Loucy (cell line): Measurements from ENCODE around the gene C8A.

ENCODE experiments used
- CTCF ChIP-seq: fragments of 200-600 bp; sonication (generic); conservative IDR thresholded peaks from 2 replicates; pipeline ENCODE4 v1.5.1; 2014; ENCODE audit warnings: mild to moderate bottlenecking, antibody characterized with exemption, low read length
- EZH2phosphoT487 ChIP-seq: fragments of 200-600 bp; IDR thresholded peaks from 2 replicates; pipeline ENCODE4 v1.6.1; 2018; ENCODE audit warnings: antibody characterized with exemption, mild to moderate bottlenecking, moderate library complexity, borderline replicate concordance

DNA sequence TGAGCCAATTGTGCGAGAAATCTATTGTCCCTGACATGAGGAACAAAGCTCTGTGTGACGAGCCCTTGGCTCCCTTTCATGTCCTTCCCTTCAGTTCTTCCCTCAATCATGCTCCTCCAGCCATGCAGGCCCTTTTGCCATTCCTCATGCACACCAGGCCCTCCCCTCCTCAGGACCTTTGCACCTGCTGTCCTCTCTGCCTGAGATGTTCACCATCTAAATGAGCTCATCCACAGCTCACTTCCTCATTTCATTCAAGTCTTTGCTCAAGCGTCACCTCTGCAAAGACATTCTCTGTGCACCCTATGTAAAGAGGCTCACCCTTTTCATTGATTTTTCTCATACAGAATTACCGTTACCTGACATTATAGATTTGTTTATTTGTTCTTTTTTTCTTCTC lies 67.5 kb downstream of the C8A start:
- TF ChIP-seq CTCF (no peak), EZH2phosphoT487 (no peak)
